AG09309 (cell line): ENCODE data around the gene CGGBP1.
A peak's percentile ranks its signal among the peaks of the same experiment; 100 is the strongest.

Experiments used
- DNase-seq: peaks from one replicate; pipeline ENCODE4 v3.0.0-alpha.2; 2010; ENCODE audit warnings: low read depth
- H3K4me3 ChIP-seq: 2 replicates; pipeline ENCODE4 v1.5.1; 2011; ENCODE audit warnings: mild to moderate bottlenecking, low read depth, low read length, moderate library complexity; ENCODE audit not compliant: control insufficient read depth
- CTCF ChIP-seq: IDR thresholded peaks from 2 replicates; pipeline ENCODE4 v1.5.1; 2011; ENCODE audit warnings: mild to moderate bottlenecking, low read depth, low read length, inconsistent platforms; ENCODE audit not compliant: insufficient read depth, control insufficient read depth; ENCODE audit errors: missing control alignments

Gene CGGBP1

GRCh38 chr3:88013592-88013991 lies 45.2 kb downstream of the CGGBP1 start:
- DNase-seq: no peak

GRCh38 chr3:88010810-88011209 lies 48.0 kb downstream of the CGGBP1 start:
- H3K4me3 ChIP-seq: no peak overlapping the region

More at GRCh38 chr3:88013592-88013991, 45.2 kb downstream of the CGGBP1 start:
- no peak for TF ChIP-seq CTCF
- no peak overlapping the region for H3K4me3 ChIP-seq

GRCh38 chr3:88009066-88009465 lies 49.7 kb downstream of the CGGBP1 start:
- no peak overlapping the region for H3K4me3 ChIP-seq
- TF ChIP-seq CTCF: no peak

More at GRCh38 chr3:88010810-88011209, 48.0 kb downstream of the CGGBP1 start:
- no peak for DNase-seq
- no peak for TF ChIP-seq CTCF

GRCh38 chr3:88005066-88005465 lies 53.7 kb downstream of the CGGBP1 start:
- H3K4me3 ChIP-seq: no peak overlapping the region
- TF ChIP-seq CTCF: peak; percentile 9
- no peak for DNase-seq

More at GRCh38 chr3:88009066-88009465, 49.7 kb downstream of the CGGBP1 start:
- DNase-seq: no peak

GRCh38 chr3:88003115-88003755 lies 55.6 kb downstream of the CGGBP1 start:
- H3K4me3 ChIP-seq: no peak overlapping the region
- DNase-seq: no peak
- TF ChIP-seq CTCF: peak; percentile 73

- no peak for TF ChIP-seq CTCF
- no peak for DNase-seq
These were observed 56.4 kb downstream of the CGGBP1 start for GRCh38 chr3:88002448-88002847.

More at GRCh38 chr3:88002448-88002847, 56.4 kb downstream of the CGGBP1 start:
- H3K4me3 ChIP-seq: no peak overlapping the region
